ENCODE data around the gene GNG7.

DNA sequence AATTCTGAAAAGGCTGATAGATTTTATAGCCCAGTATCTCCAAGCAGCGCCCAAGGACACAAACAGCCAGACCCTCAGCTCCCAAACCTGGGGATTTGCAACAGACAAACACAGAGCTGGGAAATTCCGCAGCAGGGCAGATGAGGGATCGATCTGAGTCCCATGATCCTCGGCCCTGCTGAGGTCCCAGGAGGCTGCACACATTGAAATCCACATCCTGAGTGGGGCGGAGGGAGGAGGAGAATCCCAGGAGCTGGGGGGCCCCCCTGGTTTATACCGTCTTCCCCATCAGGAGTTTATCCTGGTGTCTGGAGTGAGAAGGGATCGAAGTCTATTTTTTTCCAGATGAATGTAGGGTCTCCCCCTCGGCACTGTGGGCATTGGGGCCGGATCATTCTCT is 49.3 kb downstream of the GNG7 start:
- TF ChIP-seq CTCF (optimal IDR thresholded peaks at IDR 0.05 in 1 of 3, IDR thresholded peaks at IDR 0.05 in 1 of 3, conservative IDR thresholded peaks at IDR 0.05 in 1 of 3; ENCODE audit: extremely low read depth in 1 of 3, insufficient read depth in 2 of 3, low read length in 3 of 3) (no peak), EZH2 (IDR thresholded peaks at IDR 0.05; ENCODE audit: low read length) (no peak)
